LoVo (cell line): ENCODE measurements around the gene CADPS.
A peak's percentile ranks its signal among the peaks of the same experiment; 100 is the strongest.

Experiments
- DNase-seq: peaks from one replicate; pipeline ENCODE4 v3.0.0-alpha.2; 2016; ENCODE audit warnings: low spot score

Gene CADPS

DNA sequence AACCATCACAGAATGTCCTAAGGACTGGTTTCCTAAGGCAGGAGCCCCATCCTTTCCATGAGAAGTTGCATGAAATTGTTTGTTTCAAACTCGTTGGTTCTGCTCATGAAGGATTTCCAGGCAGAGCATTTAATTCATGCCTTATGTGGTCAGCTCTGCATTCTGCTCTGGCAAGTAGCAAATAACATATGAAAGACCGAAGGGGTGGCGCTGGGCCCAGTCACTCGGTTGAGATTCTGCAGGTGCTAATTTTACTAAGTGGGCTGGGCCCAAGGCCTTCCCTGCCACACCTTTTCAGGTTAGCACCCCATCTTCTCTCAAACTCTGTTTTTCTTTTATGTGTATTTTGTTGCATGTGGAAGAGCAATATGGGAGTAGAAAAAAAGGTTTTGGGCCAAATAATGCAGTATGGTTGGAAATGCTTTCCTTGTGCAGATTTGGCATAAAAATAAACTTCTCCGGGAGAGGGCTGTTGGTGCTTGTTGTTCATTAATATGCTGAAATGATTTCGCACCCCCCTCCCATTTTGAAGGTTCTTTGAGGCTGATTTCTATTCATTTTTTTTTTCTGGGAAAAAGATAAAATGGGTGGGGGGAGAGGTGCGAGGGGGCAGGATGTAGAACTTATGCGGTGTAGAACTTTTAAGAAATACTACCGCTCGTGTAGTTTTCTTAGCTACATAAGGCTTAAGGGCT, 318.9 kb downstream of the CADPS start:
- no peak for DNase-seq

DNA sequence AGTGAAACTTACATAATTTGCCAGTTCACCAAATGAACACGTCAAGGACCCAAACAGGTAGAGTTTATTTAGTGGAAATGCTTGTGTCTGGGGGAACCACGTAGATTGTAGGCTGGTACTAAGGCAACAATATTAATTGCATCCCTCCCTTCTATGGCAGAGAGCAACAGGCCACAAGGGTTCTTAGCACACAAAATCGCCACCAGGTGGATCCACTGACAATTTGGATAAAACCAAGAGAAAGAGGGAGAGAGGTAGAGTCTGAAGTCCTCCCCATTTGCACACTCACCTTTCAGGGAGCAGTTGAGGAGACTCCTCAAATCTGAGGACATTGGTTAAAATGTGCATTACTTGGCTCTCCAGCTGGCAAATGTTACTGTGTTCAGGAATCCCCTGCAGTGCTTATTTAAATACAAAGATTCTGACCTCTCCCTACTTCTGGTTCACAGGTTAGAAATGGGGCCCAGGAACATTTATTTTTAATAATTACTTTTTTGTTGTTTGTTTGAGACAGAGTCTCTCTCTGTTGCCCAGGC, 320.9 kb downstream of the CADPS start:
- DNase-seq: peak; percentile 13

DNA sequence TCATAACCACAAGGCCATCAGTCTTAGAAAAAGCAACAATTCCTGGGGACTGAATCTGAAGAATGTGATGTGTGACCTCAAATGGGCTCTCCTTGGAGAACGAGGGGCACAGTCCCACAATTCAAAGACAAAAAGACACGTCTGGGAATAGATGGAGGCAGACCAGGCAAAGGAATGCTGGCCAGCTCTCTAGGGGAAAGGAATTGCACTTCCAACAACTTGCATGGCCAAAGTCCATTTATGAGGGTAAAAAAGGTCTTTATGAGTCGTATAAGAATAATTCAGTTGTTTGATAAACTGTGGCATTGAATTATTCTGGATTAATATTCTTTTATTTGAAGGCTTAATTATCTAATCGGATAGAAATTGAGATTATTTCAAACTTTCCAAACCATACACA, 321.4 kb downstream of the CADPS start:
- DNase-seq: peak; percentile 10

- no peak for DNase-seq
These were observed 323.7 kb downstream of the CADPS start for GRCh38 chr3:62551556-62551955.

- DNase-seq: no peak
These were observed 324.8 kb downstream of the CADPS start for GRCh38 chr3:62550439-62550838.

DNA sequence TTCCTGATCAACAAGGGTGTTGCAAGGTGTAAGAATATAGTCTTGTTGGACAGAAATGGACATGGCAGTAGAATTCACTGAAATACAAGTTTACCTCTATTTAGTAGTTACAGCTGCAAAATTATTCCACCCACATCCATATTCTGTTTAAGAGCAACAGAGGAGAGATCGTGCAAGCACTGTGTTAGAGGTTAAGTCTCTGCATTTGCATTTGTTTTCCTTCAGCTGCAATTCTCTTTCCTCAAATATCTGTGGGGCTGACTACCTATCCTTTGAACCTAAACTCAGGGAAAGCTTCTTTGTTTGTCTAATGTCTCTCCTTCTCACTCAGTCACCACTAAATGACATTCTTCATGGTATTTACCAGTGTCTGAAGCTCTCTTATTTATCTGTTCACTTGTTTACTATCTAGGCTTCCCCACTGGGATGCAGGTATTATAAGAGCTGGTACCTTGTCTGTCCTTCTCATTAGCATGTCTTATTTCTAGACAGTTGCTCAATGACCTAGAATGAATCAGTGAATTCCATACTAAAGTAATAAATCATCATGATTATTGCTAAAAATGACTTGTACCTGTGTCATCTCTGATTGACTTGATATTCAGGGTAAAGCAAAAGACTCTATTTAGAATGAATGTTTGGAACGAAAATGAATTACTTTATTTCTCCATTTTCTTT, 326.5 kb downstream of the CADPS start:
- DNase-seq: no peak

DNA sequence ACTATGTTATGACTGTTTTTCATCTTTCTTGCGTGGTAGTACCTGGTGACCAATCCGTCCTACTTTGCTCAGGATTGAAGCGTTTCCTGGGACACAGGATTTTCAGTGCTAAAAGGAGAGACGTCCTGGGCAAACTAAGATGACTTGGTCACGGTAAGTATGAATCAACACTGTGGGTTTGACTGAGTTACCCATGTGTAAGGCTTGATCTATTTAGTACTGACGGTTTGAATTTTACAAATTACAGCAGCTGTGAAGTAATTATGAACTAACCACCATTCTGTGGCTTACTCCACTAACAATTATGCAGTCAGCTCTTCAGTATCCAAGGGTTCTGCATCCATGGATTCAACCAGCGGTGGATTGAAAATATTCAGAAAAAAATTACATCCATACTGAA, 328.9 kb downstream of the CADPS start:
- no peak for DNase-seq

GRCh38 chr3:62542185-62542584, 333.0 kb downstream of the CADPS start:
- no peak for DNase-seq

DNA sequence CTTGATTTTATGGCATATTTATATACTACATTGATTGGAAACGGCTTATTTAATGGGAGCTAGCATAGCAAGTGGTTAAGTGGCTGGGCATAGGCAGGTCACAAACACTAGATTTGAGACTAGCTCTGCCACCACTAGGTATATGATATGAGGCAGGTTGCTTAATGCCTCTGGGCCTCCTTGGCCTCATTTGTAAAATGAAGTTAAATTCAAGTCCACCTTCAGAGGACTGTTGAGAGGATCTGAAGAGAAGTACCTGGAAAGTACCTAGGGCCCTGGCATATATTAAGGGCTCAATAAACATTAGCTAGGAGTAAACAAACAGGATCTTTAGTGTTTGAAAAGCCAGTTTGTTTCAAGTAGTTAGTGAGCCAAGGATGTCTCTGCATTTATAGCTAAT, 335.5 kb downstream of the CADPS start:
- no peak for DNase-seq

DNA sequence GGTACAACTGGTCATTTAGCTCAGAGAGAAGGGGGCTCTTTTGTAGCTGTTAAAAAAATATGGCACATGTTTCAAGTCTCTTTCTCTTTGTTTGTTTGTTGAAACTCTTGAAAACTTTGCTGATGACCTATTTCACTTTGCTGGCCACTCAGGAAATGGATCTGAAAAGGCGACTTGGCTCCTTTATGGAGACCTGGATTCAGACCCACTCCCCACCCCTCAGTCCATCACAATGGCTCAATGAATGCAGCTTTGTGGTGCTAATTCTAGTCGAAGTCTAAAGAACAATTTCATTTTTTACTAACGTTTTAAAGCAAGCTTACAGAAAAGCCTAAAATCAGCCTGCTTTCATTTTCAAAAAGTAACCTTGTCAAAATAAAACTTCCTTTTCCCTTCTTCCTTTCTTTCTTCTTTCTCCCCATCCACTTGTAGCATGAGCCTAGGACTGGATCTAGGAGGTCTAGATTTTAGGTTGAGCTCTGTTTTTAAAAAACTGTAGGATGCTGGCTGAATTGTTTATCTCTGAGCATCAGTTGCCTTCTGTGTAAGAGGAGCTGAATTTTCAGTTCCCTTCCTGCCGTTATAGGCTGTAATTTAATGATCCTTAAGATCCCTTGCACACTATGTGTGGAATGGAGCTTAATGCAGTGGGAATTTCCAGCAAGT, 336.4 kb downstream of the CADPS start:
- no peak for DNase-seq

DNA sequence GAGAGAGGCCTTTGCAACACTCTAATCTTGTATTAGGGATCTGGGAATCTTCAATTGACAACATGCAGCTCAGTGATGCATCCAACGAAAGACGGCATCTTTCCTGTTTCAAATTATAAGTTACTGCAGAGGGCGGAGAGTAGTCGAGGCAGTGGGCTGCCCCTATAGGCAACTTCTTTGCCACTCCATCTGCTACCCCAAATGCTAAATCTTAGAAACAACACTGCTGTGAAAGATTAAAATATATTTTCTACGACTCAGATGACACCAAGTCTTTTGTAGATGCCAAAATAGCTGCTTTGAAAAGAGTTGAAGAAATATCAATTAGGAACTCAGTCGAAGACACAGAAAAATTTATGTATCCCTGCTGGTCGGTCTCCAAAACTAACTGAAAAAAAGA, 340.9 kb downstream of the CADPS start:
- DNase-seq: no peak

- DNase-seq: no peak
These were observed 342.4 kb downstream of the CADPS start for GRCh38 chr3:62532796-62533195.

GRCh38 chr3:62531981-62532380, 343.2 kb downstream of the CADPS start:
- no peak for DNase-seq

DNA sequence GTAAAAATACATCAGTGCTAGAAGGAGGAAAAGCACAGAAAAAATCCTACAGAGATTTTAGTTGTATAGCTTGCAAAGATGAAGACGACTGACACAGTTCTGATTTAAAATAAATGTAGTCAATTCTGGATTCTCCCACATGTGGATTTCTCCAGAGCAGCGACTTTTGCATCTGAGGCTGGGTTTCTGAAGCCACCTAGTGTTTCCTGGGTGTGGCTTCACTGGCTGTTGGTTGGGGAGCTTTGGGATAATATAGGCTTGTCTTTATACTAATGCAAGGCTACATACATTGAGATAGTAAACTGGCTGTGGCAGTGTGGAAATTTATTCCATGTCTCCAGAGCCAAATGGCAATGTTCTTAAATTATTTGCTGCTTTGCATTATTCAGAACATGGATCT, 343.7 kb downstream of the CADPS start:
- DNase-seq: no peak

DNA sequence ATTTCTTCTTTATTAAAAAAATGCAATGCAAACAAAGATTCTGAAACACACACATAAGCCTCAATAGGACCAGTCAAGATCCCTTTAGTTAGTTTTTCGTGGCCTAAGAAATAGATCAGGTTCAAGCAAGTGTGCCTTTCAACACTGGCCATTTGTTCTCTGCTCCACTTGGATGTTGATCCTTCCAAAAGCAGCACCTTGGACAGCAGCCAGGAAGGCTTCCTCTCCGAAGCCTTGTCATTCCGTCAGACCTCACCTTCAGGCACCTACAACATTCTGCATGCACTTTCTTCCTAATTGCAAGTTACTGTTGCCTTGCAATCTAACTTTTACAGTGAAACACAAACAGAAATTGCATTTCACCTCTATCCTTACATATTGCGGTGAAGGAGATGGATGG, 346.0 kb downstream of the CADPS start:
- DNase-seq: peak; percentile 29

GRCh38 chr3:62527474-62527873, 347.7 kb downstream of the CADPS start:
- no peak for DNase-seq

DNA sequence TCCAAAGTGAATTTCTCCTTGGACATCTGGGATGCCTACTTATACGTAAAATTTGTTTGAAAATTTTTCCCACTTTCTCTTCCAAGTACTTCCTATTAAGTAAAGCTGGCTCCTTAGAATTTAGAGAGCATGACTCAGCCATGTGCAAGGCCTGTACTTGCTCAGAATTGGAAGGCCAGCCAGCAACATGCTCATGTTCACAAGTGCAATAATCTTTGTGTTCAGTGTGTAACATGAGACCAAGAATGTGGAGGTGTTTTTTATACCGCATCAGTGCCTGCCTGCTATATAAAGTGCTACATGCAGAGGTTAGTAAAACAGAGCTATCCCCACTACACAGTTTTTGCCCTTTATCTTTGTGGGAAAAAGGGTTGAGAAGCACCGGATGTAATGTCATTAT, 349.9 kb downstream of the CADPS start:
- no peak for DNase-seq

GRCh38 chr3:62523672-62524071, 351.5 kb downstream of the CADPS start:
- DNase-seq: no peak

GRCh38 chr3:62521464-62522105, 353.6 kb downstream of the CADPS start:
- DNase-seq: no peak

DNA sequence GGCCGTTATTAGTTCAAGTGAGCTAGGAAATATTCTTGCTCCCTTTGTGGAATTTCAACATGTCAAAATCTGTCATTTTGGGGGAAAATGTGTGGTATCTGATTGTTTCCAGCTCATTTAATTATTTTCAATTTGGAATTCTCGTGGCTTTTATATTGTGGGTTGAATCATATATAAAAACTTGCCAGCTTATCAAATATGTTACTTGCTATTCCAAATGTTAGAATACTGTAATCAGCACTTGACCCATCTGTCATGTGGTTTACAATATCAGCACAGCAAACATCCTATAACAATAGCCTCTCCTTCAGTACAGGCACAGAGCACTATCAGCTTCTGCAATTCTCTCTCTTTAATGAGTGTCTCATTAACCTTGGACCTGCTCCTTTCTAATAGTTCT, 371.7 kb downstream of the CADPS start:
- DNase-seq: no peak

GRCh38 chr3:62502315-62503300, 372.6 kb downstream of the CADPS start:
- no peak for DNase-seq
